Measurements from ENCODE around the gene ENGASE.

ENGASE gene

GRCh38 chr17:79075861-79076406, 1.3 kb downstream of the ENGASE start:
- H3K9ac ChIP-seq (ENCODE audit: low read length) = peak overlapping the region; percentile 91
- no peaks in the 10 kb centered on the region for H3K9me3 ChIP-seq (ENCODE audit: control insufficient read depth, low read length)

GRCh38 chr17:79077587-79077986, 3.0 kb downstream of the ENGASE start:
- no peak overlapping the region for H3K9ac ChIP-seq (ENCODE audit: low read length)
- no peak overlapping the region for H3K4me3 ChIP-seq (ENCODE audit: low read length)
- no peaks in the 10 kb centered on the region for H3K27me3 ChIP-seq (replicated peaks; ENCODE audit: control insufficient read depth, insufficient read depth, low read length)
- no peaks in the 10 kb centered on the region for H3K9me3 ChIP-seq (ENCODE audit: control insufficient read depth, low read length)
- peaks cover 39% of the 10 kb centered on the region for H3K36me3 ChIP-seq (ENCODE audit: control insufficient read depth, insufficient read depth, low read length, severe bottlenecking)
- DNase-seq (ENCODE audit: low read depth) = no peak
- H3K4me1 ChIP-seq (ENCODE audit: control insufficient read depth, insufficient read depth, low read length) = peaks cover 19% of the 10 kb centered on the region

More at GRCh38 chr17:79075861-79076406, 1.3 kb downstream of the ENGASE start:
- Histone ChIP-seq H3K4me1 (ENCODE audit: control insufficient read depth, insufficient read depth, low read length) (peaks cover 19% of the 10 kb centered on the region), H3K4me3 (ENCODE audit: low read length) (peak overlapping the region; percentile 87), H3K27me3 (replicated peaks; ENCODE audit: control insufficient read depth, insufficient read depth, low read length) (no peaks in the 10 kb centered on the region), H3K36me3 (ENCODE audit: control insufficient read depth, insufficient read depth, low read length, severe bottlenecking) (peaks cover 30% of the 10 kb centered on the region)
- no peak for DNase-seq (ENCODE audit: low read depth)

DNA sequence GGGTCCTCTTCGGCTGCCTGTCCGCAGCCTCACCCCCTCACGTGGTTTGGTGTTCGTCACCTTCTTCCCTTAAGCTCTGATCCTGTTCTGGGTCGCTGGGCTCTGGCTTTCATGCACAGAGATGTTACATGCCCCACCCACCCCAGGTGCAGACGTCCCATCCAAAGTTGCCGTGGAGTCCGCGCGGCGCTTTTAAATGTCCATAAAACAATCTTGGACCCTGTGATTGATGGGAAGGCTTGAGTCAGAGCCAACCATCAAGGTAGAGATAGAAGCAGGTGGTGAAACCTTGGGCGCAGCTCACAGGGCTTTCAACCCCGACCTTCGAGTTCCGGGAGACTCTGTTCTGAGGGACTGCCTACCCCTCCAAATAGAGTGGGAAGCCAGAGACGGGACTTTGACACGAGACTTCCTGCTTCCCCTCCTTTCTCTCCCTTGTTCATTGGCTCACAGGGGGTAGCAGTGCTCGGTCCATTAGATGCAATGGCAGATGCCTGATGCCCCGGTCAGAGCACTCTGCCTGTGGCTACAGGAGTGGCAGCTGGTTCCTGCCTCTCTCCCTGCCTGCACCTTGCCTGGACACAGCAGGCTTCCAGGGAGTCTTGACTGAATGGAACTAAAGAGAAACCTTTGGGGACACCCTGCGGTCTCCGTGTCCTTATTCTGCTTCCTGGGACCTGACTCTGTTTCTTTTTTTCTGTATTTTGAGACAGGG, 4.0 kb downstream of the ENGASE start:
- Histone ChIP-seq H3K27me3 (replicated peaks; ENCODE audit: control insufficient read depth, insufficient read depth, low read length) (no peaks in the 10 kb centered on the region), H3K9me3 (ENCODE audit: control insufficient read depth, low read length) (no peaks in the 10 kb centered on the region), H3K4me3 (ENCODE audit: low read length) (no peak overlapping the region), H3K4me1 (ENCODE audit: control insufficient read depth, insufficient read depth, low read length) (peaks cover 16% of the 10 kb centered on the region), H3K9ac (ENCODE audit: low read length) (no peak overlapping the region), H3K36me3 (ENCODE audit: control insufficient read depth, insufficient read depth, low read length, severe bottlenecking) (peaks cover 49% of the 10 kb centered on the region)
- DNase-seq (ENCODE audit: low read depth) = no peak

GRCh38 chr17:79079421-79080200, 5.0 kb downstream of the ENGASE start:
- no peak for DNase-seq (ENCODE audit: low read depth)
- no peak overlapping the region for H3K4me3 ChIP-seq (ENCODE audit: low read length)
- H3K27me3 ChIP-seq (replicated peaks; ENCODE audit: control insufficient read depth, insufficient read depth, low read length) = no peaks in the 10 kb centered on the region
- H3K9me3 ChIP-seq (ENCODE audit: control insufficient read depth, low read length) = no peaks in the 10 kb centered on the region
- H3K36me3 ChIP-seq (ENCODE audit: control insufficient read depth, insufficient read depth, low read length, severe bottlenecking) = peaks cover 56% of the 10 kb centered on the region
- no peak overlapping the region for H3K9ac ChIP-seq (ENCODE audit: low read length)
- H3K4me1 ChIP-seq (ENCODE audit: control insufficient read depth, insufficient read depth, low read length) = peaks cover 7% of the 10 kb centered on the region

- no peaks in the 10 kb centered on the region for H3K9me3 ChIP-seq (ENCODE audit: control insufficient read depth, low read length)
- no peak overlapping the region for H3K9ac ChIP-seq (ENCODE audit: low read length)
- no peaks in the 10 kb centered on the region for H3K27me3 ChIP-seq (replicated peaks; ENCODE audit: control insufficient read depth, insufficient read depth, low read length)
- DNase-seq (ENCODE audit: low read depth) = no peak
- H3K4me1 ChIP-seq (ENCODE audit: control insufficient read depth, insufficient read depth, low read length) = peaks cover 7% of the 10 kb centered on the region
- no peak overlapping the region for H3K4me3 ChIP-seq (ENCODE audit: low read length)
- peaks cover 64% of the 10 kb centered on the region for H3K36me3 ChIP-seq (ENCODE audit: control insufficient read depth, insufficient read depth, low read length, severe bottlenecking)
Measured at GRCh38 chr17:79080349-79080748, 5.7 kb downstream of the ENGASE start.

DNA sequence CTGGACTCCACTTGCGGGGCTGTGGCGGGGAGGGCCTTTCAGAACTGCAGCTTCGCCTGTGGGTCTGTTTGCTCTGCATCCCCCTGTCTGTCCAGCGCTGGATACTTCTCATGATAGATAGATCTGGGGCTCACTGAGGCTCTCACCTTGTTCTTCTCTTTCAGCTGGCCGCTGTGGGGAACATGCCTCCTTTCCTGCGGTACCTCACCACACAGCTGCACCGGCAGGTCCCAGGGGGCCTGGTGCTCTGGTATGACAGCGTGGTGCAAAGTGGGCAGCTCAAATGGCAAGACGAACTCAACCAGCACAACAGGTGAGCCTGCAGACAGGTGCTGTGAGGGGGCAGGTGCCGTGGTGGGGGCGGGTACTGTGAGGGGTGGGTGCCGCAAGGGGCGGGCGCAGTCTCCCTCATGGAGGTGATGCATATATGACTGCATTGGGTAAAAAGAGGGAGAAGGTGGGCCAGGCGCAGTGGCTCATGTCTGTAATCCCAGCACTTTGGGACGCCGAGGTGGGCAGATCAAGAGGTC, 6.2 kb downstream of the ENGASE start:
- H3K27me3 ChIP-seq (replicated peaks; ENCODE audit: control insufficient read depth, insufficient read depth, low read length) = no peaks in the 10 kb centered on the region
- no peak overlapping the region for H3K9ac ChIP-seq (ENCODE audit: low read length)
- H3K4me1 ChIP-seq (ENCODE audit: control insufficient read depth, insufficient read depth, low read length) = peaks cover 3% of the 10 kb centered on the region
- no peaks in the 10 kb centered on the region for H3K9me3 ChIP-seq (ENCODE audit: control insufficient read depth, low read length)
- peaks cover 68% of the 10 kb centered on the region for H3K36me3 ChIP-seq (ENCODE audit: control insufficient read depth, insufficient read depth, low read length, severe bottlenecking)
- no peak overlapping the region for H3K4me3 ChIP-seq (ENCODE audit: low read length)
- no peak for DNase-seq (ENCODE audit: low read depth)

- H3K27me3 ChIP-seq (replicated peaks; ENCODE audit: control insufficient read depth, insufficient read depth, low read length) = no peaks in the 10 kb centered on the region
- H3K4me1 ChIP-seq (ENCODE audit: control insufficient read depth, insufficient read depth, low read length) = no peaks in the 10 kb centered on the region
- no peak for DNase-seq (ENCODE audit: low read depth)
- H3K4me3 ChIP-seq (ENCODE audit: low read length) = no peak overlapping the region
- no peaks in the 10 kb centered on the region for H3K9me3 ChIP-seq (ENCODE audit: control insufficient read depth, low read length)
- peaks cover 77% of the 10 kb centered on the region for H3K36me3 ChIP-seq (ENCODE audit: control insufficient read depth, insufficient read depth, low read length, severe bottlenecking)
- no peak overlapping the region for H3K9ac ChIP-seq (ENCODE audit: low read length)
Measured at GRCh38 chr17:79081571-79082276, 7.1 kb downstream of the ENGASE start.

- Histone ChIP-seq H3K27me3 (replicated peaks; ENCODE audit: control insufficient read depth, insufficient read depth, low read length) (no peaks in the 10 kb centered on the region), H3K4me1 (ENCODE audit: control insufficient read depth, insufficient read depth, low read length) (no peaks in the 10 kb centered on the region), H3K36me3 (ENCODE audit: control insufficient read depth, insufficient read depth, low read length, severe bottlenecking) (peaks cover 74% of the 10 kb centered on the region), H3K4me3 (ENCODE audit: low read length) (no peak overlapping the region), H3K9ac (ENCODE audit: low read length) (no peak overlapping the region), H3K9me3 (ENCODE audit: control insufficient read depth, low read length) (no peaks in the 10 kb centered on the region)
- peak; percentile 65 for DNase-seq (ENCODE audit: low read depth)
Measured at GRCh38 chr17:79082311-79083190, 7.9 kb downstream of the ENGASE start.

- Histone ChIP-seq H3K36me3 (ENCODE audit: control insufficient read depth, insufficient read depth, low read length, severe bottlenecking) (peaks cover 71% of the 10 kb centered on the region), H3K27me3 (replicated peaks; ENCODE audit: control insufficient read depth, insufficient read depth, low read length) (no peaks in the 10 kb centered on the region), H3K4me1 (ENCODE audit: control insufficient read depth, insufficient read depth, low read length) (no peaks in the 10 kb centered on the region)
Measured at GRCh38 chr17:79083191-79083971, 8.8 kb downstream of the ENGASE start.

More at GRCh38 chr17:79083191-79083971, 8.8 kb downstream of the ENGASE start:
- Histone ChIP-seq H3K4me3 (ENCODE audit: low read length) (no peak overlapping the region), H3K9ac (ENCODE audit: low read length) (no peak overlapping the region), H3K9me3 (ENCODE audit: control insufficient read depth, low read length) (no peaks in the 10 kb centered on the region)
- DNase-seq (ENCODE audit: low read depth) = no peak

Measured in adipocyte (in vitro differentiated cells).